Esophagus squamous epithelium (tissue), 4 donors: ENCODE data around the gene ZNF579.

Experiments used
- POLR2A ChIP-seq, 4 donors: fragments of 450-650 bp; IDR thresholded peaks; one replicate each; pipeline ENCODE4 v1.6.1; 2017; ENCODE audit warnings: antibody characterized with exemption in 4 of 4, mild to moderate bottlenecking in 4 of 4, moderate library complexity in 3 of 4
- TF ChIP-seq, protein P1 (sequence below), 6 experiments: fragments of 450-650 bp in 4 of 6; fragments of 200-600 bp in 2 of 6; sonication (generic) in 2 of 6; IDR thresholded peaks; one replicate each; pipeline ENCODE4 v1.5.1; 2016 to 2019; ENCODE audit warnings: antibody characterized with exemption in 6 of 6, mild to moderate bottlenecking in 4 of 6, moderate library complexity in 4 of 6

DNA sequence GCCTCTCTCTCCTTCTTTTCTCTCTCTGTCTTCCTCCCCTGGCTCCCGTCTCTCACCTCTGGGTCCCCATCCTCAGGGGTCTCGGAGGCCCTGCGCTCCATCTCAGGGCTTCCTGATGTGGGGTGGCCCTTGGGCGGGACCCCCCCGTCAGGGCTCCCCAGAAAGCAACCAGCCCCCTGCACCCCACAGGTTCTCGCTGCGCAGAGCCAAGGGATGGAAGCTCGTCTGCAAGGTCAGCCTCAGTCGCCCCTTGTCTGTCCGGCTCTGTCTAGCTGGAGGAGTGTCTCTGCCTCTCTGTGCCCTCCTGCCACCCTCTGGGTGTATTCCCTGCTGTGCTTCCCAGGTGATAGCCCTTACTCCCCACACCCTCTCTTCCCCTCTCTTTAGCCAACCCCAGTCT, 35.2 kb downstream of the ZNF579 start, which contains the start of gene SBK3:
- TF ChIP-seq, protein P1, sequence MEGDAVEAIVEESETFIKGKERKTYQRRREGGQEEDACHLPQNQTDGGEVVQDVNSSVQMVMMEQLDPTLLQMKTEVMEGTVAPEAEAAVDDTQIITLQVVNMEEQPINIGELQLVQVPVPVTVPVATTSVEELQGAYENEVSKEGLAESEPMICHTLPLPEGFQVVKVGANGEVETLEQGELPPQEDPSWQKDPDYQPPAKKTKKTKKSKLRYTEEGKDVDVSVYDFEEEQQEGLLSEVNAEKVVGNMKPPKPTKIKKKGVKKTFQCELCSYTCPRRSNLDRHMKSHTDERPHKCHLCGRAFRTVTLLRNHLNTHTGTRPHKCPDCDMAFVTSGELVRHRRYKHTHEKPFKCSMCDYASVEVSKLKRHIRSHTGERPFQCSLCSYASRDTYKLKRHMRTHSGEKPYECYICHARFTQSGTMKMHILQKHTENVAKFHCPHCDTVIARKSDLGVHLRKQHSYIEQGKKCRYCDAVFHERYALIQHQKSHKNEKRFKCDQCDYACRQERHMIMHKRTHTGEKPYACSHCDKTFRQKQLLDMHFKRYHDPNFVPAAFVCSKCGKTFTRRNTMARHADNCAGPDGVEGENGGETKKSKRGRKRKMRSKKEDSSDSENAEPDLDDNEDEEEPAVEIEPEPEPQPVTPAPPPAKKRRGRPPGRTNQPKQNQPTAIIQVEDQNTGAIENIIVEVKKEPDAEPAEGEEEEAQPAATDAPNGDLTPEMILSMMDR (IDR thresholded peaks at IDR 0.05): no peak
- no peak for TF ChIP-seq POLR2A (IDR thresholded peaks at IDR 0.05)
